ENCODE measurements around the gene CERK.
A peak's percentile ranks its signal among the peaks of the same experiment; 100 is the strongest.
"Not testable (repeated sequence)": the region's sequence is repeated elsewhere in the genome, so short reads cannot be mapped to it uniquely, and the experiment has no call there.

CERK gene

DNA sequence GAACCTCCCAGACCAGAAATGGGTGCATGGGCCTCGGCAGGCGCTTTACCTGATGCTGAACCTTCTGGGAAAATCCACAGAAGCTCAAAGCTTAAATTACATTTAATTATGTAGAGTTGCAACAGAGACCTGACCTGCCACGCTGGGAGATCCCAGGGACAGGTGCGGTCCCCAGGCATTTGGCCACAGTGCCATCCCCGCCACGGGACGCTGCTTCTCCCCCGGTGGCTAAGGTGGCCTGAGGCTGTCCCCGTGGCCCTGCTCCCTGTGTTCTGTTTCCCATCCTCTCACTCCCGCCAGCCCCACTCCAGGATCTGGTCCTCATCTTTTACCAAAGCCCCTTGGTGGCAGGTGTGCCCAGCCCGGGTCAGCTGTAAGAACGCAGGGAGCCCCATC, 78.3 kb downstream of the CERK start:
- DNase-seq, result no peak

DNA sequence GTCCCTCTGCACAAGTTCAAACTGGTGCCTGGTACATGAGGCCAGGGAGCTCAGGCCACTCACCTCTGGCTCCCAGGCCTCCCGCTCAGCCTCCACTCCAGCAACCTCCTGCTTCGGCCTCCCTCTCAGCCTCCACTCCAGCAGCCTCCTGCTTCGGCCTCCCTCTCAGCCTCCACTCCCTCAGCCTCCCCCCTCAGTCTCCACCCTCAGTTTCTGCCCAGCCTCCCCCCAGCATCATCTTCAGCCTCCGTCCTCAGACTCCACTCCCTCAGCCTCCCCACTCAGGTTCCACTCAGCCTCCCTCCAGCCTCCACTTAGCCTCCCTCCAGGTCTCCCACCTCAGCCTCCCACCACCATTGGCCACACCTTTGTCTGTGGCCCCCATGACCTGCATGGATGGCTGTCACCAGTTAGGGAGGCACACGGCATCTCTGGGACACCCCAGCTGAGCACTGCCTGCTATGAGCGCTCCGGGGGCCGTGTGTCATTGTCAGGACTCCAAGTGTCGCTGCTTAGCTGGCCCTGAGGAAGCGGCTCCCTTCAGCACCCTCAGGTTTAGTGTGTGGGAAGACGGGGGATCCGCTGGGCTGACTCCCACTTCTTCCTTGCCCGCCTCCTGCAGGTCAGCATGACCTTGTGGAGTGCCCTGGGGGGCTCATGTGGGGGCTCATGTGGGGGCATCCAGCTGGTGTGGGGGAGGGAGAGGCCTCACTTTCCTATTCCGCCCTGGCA, 78.8 kb downstream of the CERK start:
- no peak for DNase-seq

DNA sequence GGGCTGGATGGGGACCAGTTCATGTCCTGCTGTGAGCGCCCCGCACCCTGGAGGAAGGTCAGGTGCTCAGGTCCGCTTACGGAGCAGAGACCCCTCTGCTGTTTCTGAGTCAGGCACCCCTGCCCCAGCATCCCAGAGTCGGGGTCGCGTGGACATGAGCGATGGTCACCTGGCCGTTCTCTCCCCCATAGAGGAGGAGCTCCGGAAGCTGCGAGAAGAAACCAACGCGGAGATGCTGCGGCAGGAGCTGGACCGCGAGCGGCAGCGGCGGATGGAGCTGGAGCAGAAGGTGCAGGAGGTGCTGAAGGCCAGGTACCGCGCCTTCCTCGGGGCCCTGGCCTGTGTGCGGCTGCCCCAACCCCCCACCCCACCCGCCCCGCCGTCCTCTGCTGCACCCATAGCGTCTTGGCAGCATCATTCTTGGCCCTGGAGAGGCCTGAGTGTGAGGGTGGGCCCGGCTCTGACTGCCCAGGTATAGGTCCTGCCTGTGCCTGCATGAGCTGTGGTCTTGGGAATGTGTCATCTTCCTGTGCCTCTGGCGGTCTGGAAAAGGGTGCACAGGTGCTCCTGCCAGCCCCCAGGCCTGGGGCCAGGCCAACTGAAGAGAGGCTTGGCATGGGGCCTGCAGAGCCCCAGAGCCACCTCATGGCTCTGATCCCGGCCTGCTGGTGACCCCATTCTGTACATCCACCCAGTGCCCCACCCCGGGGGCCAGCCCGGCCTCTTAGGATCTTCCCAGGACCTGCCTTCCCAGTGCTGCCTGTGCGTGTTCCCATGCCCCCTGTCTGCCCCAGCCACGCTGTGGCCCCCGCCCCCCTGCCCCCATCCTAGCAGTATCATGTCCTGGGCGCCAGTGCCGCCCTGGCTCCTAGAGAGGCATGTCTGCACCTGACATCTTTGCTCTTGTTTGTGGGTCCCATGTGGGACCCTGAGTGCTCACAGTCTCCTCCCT, 79.8 kb downstream of the CERK start:
- no peak for DNase-seq

DNA sequence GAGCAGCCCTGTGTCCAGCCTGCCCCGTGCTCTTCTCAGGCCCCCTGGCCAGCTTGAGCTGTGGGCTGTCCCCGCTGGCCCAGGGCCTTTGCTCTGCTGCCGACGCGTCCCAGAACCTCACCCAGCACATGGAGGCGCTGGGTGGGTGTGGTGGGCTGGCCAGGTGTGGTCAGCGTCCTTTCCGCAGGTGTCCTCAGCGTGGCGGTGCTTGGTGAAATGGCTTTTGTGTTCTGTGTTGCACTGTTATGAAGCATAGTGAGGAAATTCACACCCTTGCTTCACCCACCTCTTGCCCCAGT, 80.4 kb downstream of the CERK start:
- DNase-seq, result no peak

DNA sequence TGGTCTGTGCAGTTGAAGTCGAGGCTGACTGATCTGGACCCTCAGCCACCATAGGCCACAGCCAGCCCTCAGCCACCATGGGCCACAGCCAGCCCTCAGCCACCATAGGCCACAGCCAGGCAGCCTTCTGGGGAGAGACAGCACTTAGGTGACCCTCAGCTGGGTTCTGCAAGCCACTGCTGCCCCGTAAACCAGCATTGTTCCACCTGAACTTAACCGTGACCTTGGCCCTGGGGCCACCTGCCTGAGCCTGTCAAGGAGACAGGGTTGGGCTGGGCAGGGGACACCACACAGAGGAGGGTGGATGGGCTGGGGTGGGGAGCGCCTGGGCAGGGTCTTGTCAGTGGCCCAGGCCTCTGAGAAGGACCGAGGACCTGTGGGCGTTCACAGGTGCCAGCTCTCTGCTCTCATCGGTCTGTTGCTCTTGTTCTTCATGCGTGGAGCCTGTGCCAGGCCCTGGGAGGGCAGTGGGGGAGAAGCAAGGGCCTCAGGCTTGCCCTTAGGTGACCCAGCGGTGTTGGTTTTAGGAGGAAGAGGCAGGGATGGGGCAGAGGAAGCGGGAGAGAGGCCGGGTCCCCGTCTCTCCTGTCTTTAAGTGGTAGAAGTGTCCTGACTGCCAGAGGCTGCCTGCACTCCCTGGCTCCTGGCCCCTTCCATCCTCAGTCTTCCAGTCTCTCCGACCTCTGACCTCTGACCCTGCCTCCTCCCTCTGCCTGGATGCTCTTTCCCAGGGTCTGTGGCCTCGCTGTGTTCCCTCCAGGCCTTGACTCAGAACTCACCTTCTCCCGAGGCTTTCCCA, 81.0 kb downstream of the CERK start:
- no peak for DNase-seq

DNA sequence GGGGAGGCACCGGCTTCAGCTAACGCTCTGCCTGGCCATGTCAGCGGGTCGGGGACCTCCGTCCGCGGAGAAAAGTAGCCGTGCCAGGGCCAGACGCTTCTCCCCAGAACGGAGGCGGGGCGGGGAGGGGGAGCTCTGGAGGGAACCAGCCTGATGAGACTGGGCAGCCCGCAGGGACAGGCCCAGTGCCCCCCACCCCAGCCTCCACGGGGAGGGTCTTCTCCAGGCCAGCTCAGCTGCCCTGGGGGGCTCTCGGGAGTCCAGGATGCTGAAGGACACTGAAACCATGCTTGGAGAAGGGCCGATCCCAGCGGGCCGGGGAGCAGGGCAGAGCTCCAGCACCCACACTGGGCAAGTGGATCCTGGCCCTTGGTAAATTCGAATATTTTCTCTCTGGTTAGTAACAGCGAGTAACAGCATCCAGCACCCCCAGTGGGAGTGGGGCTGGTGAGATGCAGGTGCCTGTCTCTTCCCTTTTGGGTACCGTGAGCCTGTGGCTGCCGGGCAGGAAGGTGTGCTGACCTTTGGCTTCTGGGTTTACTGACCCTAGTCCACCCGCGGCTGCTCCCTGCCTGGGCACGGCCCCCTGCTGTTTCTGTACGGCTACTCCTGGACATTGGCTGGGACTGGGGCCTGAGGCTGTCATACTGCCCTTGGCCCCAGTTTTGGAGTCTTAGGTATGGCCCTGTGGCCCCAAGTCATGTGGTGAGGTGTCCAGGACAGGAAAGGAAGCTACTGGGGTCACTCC, 82.0 kb downstream of the CERK start:
- DNase-seq, result no peak

DNA sequence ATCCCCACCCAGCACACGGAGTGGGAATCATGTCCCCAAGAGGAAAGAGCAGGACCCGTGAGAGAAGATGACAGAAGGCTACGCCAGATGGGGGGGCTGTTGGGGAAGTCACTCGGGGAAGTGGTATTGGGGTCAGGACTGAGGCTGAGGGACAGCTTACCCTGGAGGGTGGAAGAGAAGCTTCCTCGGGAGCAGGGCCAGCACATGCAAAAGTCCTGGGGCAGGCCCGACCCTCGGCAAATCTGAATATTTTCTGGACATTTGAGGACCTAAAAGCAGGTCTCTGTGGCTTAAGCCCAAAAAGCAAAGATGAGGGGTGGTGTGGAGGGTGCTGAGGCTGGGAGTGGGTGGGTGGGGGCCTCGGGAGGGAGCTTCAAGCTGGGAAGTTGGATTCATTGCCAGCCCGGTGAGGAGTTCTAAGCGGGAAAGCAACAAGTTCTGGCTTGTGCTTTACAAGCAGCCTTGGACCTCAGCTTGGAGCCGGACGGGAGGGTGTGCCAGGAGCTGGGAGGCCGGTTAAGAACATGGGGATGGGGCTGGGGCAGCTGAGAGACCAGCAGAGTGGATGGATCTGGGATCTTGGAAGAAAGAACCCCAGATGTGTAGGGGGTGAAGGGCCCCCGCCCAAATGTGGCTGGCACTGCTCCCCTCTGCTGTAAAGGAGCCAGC, 83.0 kb downstream of the CERK start:
- no peak for DNase-seq

DNA sequence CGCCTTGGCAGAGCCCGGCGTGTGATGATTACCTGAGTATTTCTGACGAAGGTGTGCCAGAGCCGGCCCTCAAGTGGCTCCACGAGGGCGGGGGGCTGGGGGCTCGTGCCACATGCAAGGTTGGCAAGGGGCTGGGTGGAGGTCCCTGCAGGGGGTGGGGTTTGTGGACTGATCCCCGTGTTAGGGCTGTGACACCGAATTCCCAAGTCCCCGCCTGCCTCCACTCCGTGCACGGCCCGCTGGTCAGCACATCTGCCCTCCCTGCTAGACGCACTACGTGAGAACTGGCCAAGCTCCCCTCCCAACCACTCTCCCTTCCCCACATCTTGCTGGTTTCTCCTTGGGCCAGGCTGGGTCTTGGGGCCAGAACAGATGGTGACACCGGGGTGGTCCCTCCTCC, 83.6 kb downstream of the CERK start:
- no peak for DNase-seq

DNA sequence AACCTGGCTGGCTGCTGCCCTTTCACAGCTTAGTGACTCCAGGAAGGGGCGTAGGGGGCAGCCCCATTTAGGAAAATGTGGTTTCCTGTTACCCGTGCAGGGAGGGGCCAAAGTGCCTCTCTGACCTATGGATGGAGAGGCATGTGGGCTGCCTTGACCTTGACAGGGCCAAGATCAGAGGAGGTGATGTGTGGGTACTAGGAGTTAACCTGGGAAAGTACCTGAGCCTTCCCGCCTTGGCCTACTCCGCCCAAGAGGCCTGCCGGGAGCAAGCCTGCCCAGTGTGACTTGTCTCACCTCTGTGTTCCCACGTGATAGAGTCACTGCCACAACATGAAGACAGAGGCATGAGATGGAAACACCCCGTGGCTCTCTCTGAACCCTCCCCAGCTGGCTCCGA, 84.5 kb downstream of the CERK start:
- DNase-seq, result peak; percentile 13

DNA sequence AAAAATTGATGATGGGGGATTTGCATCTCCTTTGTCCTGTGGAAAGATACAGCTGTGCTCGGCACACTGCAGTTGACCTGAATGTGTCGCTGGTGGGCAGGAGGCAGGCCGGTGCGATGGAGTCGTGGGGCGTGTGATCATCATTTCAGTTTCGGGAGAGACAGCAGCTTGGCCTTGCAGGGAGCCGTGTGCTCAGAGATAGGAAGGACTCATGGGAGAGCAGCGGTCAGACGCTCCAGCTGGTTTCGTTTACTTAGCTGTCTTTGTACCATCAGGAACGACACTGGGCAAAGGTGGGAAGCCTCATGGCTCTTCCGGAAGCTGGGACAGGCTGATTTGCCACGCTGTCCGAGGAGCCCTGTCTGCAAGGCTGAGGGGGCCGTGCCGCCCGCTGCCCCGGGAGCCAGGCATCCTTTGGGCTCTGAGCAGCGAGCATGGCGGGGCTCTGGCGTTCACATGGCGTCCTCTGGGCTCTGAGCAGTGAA, 85.2 kb downstream of the CERK start:
- no peak for DNase-seq

DNA sequence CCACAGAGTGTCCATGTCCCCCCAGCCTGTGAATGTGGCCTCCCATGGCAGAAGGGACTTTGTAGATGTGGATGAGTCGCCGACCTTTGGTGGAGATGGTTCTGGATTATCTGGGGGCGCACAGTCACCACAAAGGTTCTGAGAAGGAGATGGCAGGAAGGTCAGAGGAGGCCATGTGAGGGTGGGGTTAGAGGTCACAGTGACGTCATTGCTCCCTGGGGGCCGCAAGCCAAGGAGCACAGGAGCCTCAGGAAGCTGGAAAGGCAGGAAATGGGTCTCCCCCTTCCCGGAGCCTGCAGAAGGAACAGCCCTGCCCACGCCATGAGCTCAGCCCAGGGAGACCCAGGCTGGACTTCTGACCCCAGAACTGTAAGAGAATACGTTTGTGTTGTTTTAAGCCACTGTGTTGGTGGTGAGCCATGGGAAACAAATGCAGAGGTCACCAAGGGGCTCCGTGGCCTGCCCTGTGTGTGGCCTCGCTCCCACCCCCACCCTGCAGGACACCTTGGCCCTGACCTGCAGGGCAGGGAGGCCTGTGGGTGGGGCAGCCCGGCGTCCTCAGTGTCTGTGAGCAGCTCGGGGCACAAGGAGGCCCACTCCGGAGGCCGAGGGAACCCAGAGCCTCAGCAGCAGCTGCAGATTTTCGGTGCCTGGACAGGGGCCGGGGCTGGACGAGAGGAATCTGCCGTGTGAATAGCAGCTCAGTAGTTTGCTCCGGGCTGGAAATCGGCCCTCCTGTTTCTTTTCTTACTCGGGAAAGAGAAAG, 85.8 kb downstream of the CERK start:
- DNase-seq, result no peak

DNA sequence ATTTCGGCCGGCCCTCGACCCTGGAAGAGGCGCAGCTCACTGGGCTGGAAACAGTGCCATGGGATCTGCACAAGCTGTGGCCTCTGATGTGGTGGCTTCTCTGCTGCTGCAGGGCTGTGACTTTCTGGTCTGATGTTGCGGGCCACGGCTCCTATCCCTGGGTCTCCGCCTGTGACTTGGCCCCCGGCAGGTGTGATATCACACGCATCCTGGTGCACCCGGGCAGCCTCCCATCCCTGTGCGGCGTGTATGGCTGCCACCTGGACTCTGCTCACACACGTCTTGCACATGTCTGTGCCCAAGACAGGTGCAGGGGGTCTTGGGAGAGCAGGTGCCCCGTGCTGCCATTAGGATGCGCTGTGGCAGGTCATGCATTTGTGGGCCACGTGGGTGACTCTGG, 86.7 kb downstream of the CERK start:
- no peak for DNase-seq

DNA sequence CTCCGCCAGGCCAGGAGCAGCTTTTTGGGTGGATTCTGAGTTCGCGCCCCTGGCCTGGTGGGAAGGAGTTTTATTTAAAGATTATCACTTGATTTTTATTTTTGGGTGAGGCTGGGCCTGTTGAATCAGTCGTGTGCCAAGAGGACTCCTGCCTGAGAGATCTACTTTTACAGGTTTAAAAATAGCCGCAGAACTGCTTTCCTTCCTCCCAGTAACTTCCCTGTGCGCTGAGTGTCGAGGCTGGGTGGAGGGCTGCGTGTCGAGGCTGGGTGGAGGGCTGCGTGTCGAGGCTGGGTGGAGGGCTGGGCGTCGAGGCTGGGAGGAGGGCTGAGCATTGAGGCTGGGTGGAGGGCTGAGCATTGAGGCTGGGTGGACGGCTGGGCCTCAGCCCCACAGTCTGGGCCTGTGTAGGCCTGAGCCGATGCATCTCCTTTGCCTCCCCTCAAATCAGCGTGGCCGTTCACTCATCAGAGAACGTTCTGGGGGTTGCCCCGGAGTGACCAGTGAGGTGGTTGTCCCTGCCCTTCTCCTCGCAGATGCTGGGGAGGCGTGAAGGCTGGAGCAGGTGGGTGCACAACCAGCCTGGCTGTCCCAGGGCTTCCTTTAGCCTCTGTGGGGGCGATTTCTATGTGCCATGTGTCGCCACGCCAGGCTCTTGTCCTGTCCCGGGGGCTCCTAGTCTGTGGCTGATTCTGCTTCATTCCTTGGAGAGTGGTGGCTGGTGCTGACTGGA, 87.8 kb downstream of the CERK start:
- no peak for DNase-seq

DNA sequence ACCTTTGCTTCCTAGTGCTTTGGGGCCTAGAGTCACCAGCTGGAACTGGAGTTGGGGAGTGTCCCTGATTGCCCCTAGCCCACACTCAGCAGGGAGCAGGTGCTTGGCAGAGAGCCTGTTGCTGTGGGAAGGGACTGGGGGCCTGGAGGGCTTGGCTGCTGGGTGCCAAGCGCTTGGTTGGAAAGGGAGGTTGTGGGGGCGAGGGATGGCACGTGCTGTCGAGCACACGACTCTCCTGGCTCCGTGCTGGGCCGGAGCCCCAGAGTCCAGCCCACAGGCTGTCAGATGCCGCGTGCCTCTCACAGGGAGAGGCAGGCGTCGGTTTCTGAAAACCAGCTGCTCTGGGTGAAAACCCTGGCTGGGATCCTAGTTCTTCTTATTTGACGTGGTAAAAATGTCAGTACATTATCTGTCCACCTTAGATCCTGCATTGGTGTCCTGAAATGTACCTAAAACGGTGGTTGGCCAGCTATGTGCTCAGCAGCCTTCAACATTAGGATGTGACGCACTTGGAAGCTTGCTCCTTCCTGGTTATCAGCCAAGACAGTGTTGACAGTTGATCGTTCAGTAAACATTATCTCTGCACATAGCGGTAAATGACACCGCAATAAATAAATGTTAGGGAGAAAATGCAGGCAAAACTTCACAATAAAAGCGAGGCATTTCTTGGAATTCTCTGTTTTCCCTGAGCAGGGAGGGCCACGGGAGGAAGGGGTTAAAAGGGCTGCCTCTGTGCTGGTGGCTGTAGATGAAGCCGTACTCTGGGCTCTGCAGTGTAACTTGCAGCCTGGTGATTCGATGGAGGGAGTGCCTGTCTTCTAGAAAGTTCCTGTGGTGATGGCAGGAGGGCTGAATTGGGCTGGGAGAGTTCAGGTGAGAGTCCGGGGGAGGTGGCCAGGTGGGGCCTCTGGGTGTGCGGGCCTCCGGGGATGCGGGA, 88.6 kb downstream of the CERK start:
- DNase-seq, result no peak

DNA sequence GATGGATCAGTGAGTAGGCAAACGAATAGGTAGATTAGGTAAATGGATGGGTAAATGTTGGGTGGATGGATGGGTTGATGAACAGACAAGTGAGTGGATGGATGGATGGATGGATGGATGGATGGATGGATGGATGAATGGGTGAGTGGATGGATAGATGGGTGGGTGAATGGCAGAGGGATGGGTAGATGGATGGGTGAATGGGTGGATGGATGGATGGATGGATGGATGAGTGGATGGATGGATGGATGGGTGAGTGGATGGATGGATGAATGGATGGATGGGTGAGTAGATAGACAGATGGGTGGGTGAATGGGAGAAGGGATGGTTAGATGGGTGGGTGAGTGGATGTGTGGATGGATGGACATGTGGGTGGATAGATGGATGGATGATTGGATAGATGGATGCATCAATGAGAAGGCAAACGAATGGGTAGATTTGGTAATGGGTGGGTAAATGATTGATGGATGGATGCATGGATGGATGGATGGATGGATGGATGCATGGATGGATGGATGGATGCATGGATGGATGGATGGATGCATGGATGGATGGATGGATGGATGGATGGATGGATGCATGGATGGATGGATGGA, 89.7 kb downstream of the CERK start:
- DNase-seq, result not testable (repeated sequence)

DNA sequence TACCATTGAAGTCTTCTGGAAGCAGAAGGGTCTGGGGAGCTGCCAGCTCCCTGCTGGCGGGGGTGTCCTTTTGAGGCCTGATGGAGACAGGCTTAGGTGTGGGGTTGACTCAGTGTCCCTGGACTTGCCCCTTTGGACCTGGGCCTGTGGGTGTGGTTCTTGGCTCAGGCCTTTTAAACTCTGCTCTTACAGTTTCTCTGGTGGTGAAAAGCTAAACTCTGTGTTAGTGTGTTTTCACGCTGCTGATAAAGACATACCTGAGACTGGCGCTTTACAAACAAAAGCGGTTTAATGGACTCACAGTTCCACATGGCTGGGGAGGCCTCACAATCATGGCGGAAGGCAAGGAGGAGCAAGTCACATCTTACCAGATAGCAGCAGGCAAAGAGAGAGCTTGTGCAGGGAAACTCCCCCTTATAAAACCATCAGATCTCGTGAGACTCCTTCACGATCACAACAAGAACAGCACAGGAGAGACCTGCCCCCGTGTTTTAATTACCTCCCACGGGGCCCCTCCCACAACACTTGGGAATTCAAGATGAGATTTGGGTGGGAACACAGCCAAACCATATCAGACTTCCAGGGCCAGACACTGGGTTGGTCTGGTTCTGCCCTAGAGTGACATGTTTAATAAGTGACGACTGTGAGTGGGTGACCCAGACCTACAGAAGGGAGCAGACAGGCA, 91.4 kb downstream of the CERK start:
- DNase-seq, result no peak

DNA sequence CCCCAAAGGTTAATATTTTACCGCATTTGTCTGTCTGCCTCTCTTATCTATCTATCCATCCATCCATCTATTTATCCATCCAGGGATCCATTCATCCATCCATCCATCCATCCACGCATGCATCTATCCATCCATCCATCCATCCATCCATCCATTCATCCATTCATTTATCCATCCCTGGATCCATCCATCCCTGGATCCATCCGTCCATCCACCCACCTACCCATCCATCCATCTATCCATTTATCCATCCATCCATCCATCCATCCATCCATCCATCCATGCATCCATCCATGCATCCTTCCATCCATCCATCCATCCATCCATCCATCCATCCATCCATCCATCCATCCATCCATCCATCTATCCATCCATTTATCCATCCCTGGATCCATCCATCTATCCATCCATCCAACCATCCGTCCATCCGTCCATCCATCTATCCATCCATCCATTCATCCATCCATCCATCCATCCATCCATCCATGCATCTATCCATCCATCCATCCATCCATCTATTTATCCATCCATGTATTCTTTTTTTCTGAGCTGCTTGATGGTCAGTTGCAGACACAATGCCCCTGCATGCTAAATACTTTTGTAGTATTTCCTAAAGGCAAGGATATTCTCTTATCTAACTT, 95.1 kb downstream of the CERK start:
- not testable (repeated sequence) for DNase-seq

DNA sequence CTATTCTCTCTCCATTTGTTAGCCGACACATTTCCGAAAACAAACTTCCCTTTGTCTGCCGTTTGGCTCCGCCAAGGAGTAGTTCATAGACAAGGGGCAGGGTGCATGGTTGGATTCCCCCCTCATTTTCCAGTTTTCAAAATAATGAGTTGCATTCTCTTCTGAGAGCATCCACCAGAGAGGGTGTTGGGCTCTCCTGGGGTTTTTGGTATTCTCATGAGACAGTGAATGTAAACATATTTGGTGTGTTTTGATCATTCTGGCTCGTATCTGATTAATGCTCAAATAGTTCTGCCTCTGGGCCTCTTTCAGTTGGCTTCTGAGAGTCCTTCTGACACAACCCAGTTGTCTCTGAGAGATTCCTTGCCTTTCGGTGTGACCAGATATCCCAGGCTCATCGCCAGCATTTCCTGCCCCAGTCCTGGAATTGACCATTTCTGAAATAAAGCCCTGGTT, 96.2 kb downstream of the CERK start:
- DNase-seq, result no peak
